Activated B cell treated with CpG ODN at 0.5 μM for 24 hours (primary cell): ENCODE measurements around the gene CSNK2A2. TPM values are rescaled to one million over a fixed set of nuclear protein-coding genes. Genes with fewer than 3 reads are reported as not detected.

Source experiments
- ATAC-seq: fragments of 200-7000 bp; cut with Tn5 transposase; one replicate; pipeline ENCODE4 v1.10.0; 2021; ENCODE audit warnings: low read depth, mild to moderate bottlenecking, moderate library complexity
- CTCF ChIA-PET: fragments of 350-600 bp; sonication (Branson Sonifier 250); formaldehyde crosslinking; loops from one replicate; lab custom pipeline; 2021; ENCODE audit warnings: antibody characterized with exemption; lab: Charles Lee
- POLR2A ChIA-PET: fragments of 350-600 bp; sonication (Branson Sonifier 250); formaldehyde crosslinking; loops from one replicate; lab custom pipeline; 2021; ENCODE audit warnings: antibody characterized with exemption; lab: Charles Lee
- DNase-seq: peaks from one replicate; pipeline ENCODE4 v3.0.0; 2022
- H3K27ac Mint-ChIP-seq: one replicate; pipeline ENCODE4 v1.8.0; 2020; ENCODE audit warnings: mixed read lengths
- H3K27me3 Mint-ChIP-seq: one replicate; pipeline ENCODE4 v1.8.0; 2021; ENCODE audit warnings: mixed read lengths
- H3K36me3 Mint-ChIP-seq: one replicate; pipeline ENCODE4 v1.8.0; 2021; ENCODE audit warnings: low read depth, mixed read lengths
- H3K4me1 Mint-ChIP-seq: one replicate; pipeline ENCODE4 v1.8.0; 2021; ENCODE audit warnings: mixed read lengths
- H3K4me3 Mint-ChIP-seq: one replicate; pipeline ENCODE4 v1.8.0; 2020; ENCODE audit warnings: mild to moderate bottlenecking, mixed read lengths
- H3K9me3 Mint-ChIP-seq: one replicate; pipeline ENCODE4 v1.8.0; 2020; ENCODE audit warnings: mixed read lengths
- intact Hi-C: fragments of 100-400 bp; cut with micrococcal nuclease; formaldehyde crosslinking; loops from one replicate; pipeline ENCODE4 v1.15.1; 2024
- total RNA-seq: library from RNA; stranded (reverse); gene quantifications from 2 replicates; pipeline ENCODE4 v1.2.3, GENCODE V29; 2022
- TF ChIP-seq, protein P1 (sequence below): fragments of 200-600 bp; IDR thresholded peaks from one replicate; pipeline ENCODE4 v1.8.0; 2022; ENCODE audit warnings: antibody characterized with exemption, mild to moderate bottlenecking

CSNK2A2 gene
- total RNA-seq, 1 donor from 2014 or later = 85.5 TPM

DNA sequence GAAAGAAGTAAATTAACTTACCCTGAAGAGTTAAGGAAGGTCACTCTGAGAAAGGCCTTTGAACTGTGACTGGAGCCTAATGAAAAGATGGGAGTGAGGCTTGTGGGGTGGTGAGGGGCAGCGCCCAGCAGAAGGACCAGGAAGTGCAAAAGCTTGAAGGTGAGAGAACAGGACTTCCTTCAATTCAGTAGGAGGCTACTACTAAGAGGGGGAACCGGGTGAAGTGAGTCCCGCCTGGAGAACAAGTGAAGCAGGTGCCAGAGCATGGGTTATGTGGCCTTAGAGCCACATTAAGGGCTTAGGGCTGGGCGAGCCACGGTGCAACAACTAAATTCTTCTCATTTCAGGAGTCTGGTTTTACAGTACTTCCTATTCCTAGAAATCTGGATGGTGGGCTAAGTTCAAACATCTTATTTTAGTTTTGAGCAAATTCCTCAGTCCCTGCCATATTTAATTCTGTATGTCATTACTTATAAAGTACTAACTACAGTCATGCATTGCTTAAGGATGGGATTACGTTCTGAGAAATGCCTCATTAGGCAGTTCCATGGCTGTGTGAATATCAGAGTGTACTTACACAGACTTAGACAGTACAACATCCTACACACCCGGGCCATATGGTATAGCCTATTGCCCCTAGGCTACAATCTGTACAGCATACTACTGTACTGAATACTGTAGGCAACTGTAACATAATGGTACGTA is 73.9 kb downstream of the CSNK2A2 start:
- H3K27ac Mint-ChIP-seq = no peak overlapping the region
- H3K27me3 Mint-ChIP-seq = no peaks in the 10 kb centered on the region
- no peaks in the 10 kb centered on the region for H3K9me3 Mint-ChIP-seq
- POLR2A ChIA-PET = no interaction called here
- ATAC-seq (no peak), DNase-seq (no peak)
- intact Hi-C loops = loop anchor here (2.0 to 10.0 kb wide), 3 partner anchors 225 to 679 kb away; partner anchors contain the start of genes CIAPIN1, COQ9 and SETD6
- TF ChIP-seq, protein P1, sequence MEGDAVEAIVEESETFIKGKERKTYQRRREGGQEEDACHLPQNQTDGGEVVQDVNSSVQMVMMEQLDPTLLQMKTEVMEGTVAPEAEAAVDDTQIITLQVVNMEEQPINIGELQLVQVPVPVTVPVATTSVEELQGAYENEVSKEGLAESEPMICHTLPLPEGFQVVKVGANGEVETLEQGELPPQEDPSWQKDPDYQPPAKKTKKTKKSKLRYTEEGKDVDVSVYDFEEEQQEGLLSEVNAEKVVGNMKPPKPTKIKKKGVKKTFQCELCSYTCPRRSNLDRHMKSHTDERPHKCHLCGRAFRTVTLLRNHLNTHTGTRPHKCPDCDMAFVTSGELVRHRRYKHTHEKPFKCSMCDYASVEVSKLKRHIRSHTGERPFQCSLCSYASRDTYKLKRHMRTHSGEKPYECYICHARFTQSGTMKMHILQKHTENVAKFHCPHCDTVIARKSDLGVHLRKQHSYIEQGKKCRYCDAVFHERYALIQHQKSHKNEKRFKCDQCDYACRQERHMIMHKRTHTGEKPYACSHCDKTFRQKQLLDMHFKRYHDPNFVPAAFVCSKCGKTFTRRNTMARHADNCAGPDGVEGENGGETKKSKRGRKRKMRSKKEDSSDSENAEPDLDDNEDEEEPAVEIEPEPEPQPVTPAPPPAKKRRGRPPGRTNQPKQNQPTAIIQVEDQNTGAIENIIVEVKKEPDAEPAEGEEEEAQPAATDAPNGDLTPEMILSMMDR = no peak
- CTCF ChIA-PET = interaction anchor here (0.7 kb wide), 1 partner anchor 100 kb away, joined by 3 read pairs; no protein-coding TSS in a partner anchor
- no peak overlapping the region for H3K4me3 Mint-ChIP-seq
- no peaks in the 10 kb centered on the region for H3K36me3 Mint-ChIP-seq
- H3K4me1 Mint-ChIP-seq = peaks cover 67% of the 10 kb centered on the region

DNA sequence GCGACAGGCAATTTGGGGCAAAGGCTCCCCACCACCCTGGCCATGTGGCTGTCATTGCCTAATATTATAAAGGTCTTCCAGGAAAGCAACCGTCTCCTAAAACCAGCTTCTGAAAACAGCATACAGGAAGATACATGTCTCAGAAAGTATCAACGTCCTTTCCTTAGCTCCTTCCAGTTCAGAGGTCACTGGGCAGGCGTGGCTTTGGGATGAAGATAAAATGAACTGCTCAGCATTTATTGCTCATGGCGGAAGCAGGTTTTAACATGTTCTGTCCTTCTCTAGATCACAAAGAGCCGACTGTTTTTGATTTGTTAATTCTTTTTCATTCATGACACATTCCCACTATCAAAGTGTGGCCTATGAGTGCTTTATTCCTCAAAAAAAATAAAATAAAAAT is 76.8 kb downstream of the CSNK2A2 start:
- no peak overlapping the region for H3K4me3 Mint-ChIP-seq
- POLR2A ChIA-PET = no interaction called here
- ATAC-seq (no peak), DNase-seq (no peak)
- no peak overlapping the region for H3K27ac Mint-ChIP-seq
- H3K4me1 Mint-ChIP-seq = peaks cover 40% of the 10 kb centered on the region
- H3K36me3 Mint-ChIP-seq = peaks cover 17% of the 10 kb centered on the region
- H3K9me3 Mint-ChIP-seq = no peaks in the 10 kb centered on the region
- CTCF ChIA-PET = interaction anchor here (0.6 to 1.4 kb wide), 5 partner anchors 11 to 635 kb away, joined by 3 to 5 read pairs (median 3); no protein-coding TSS in a partner anchor
- TF ChIP-seq, protein P1 = no peak
- intact Hi-C loops = loop anchor here (10.0 kb wide), 2 partner anchors 394 to 676 kb away; partner anchors contain the start of genes CIAPIN1, COQ9 and SETD6
- H3K27me3 Mint-ChIP-seq = no peaks in the 10 kb centered on the region

- Mint-ChIP-seq H3K4me1 (peaks cover 33% of the 10 kb centered on the region), H3K27me3 (no peaks in the 10 kb centered on the region), H3K4me3 (no peak overlapping the region), H3K36me3 (peaks cover 26% of the 10 kb centered on the region), H3K27ac (no peak overlapping the region), H3K9me3 (no peaks in the 10 kb centered on the region)
- intact Hi-C loops = loop anchor here (10.0 kb wide), 2 partner anchors 395 to 675 kb away; partner anchors contain the start of genes CIAPIN1, COQ9 and SETD6
- ATAC-seq (no peak), DNase-seq (no peak)
- CTCF ChIA-PET = no interaction called here
- POLR2A ChIA-PET = no interaction called here
- TF ChIP-seq, protein P1 = no peak
Measured at GRCh38 chr16:58120234-58120633, 77.7 kb downstream of the CSNK2A2 start.

- Mint-ChIP-seq H3K4me3 (no peak overlapping the region), H3K27ac (no peak overlapping the region), H3K4me1 (peaks cover 30% of the 10 kb centered on the region), H3K27me3 (no peaks in the 10 kb centered on the region), H3K36me3 (peaks cover 34% of the 10 kb centered on the region), H3K9me3 (no peaks in the 10 kb centered on the region)
- POLR2A ChIA-PET = no interaction called here
- ATAC-seq = no peak
- DNase-seq = no peak
- TF ChIP-seq, protein P1 = no peak
- CTCF ChIA-PET = no interaction called here
- intact Hi-C loops = no loop called here
Measured at GRCh38 chr16:58119509-58119845, 78.4 kb downstream of the CSNK2A2 start.

DNA sequence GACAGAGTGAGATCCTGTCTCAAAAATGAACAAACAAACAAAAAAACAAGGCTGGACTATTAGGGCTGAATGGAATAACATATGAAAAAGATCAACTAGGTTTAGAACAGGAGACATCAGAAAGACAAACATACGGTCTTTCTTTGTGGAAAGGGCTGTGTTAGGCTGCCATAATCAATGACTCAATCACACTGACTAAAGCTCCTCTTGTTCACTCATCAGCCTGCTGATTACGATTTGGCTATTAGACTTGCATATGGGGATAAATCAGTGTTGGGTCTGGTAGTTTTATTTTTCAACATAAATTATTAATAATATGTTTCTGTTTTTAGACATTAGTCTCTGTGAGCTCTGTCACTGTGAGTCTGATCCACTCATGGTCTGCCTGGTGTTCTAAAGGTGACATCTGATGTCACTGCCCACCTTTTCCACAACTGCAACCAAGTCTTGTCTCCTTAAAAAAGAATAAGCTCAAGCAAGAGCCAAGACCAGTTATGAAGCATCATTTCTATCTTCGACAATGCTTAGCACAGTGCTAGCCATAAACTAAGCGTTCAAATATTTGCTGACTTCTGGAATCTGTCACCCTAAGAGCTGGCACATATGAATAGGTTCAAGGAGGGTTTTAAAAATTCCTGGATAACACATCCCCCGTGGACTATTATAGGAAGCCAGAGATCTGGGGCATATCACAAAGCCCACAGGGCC is 79.0 kb downstream of the CSNK2A2 start:
- DNase-seq (no peak), ATAC-seq (no peak)
- POLR2A ChIA-PET = no interaction called here
- intact Hi-C loops = no loop called here
- no peaks in the 10 kb centered on the region for H3K27me3 Mint-ChIP-seq
- TF ChIP-seq, protein P1 = no peak
- CTCF ChIA-PET = no interaction called here
- no peak overlapping the region for H3K4me3 Mint-ChIP-seq
- H3K27ac Mint-ChIP-seq = no peak overlapping the region
- peaks cover 25% of the 10 kb centered on the region for H3K4me1 Mint-ChIP-seq
- peaks cover 39% of the 10 kb centered on the region for H3K36me3 Mint-ChIP-seq
- no peaks in the 10 kb centered on the region for H3K9me3 Mint-ChIP-seq
